WTC11 (cell line): ENCODE results near the gene PRELID2. TPM values are rescaled to one million over a fixed set of nuclear protein-coding genes. Genes with fewer than 3 reads are reported as not detected.
A peak's percentile ranks its signal among the peaks of the same experiment; 100 is the strongest.

Experiments used
- ATAC-seq: fragments of 200-7000 bp; cut with Tn5 transposase; 2 replicates; pipeline ENCODE4 v1.10.0; 2021; ENCODE audit warnings: mild to moderate bottlenecking, moderate library complexity
- Bru-seq: library from RNA; stranded (reverse); fragments of 400-500 nt; gene quantifications from one replicate; lab custom pipeline; 2021; lab: Mats Ljungman, UMichigan
- CTCF ChIA-PET: fragments of 300-600 bp; sonication (Branson Sonifier 250); formaldehyde crosslinking; loops from one replicate; lab custom pipeline; 2021; ENCODE audit warnings: antibody characterized with exemption; lab: Charles Lee
- POLR2A ChIA-PET: fragments of 350-600 bp; sonication (Branson Sonifier 250); formaldehyde crosslinking; loops from one replicate; lab custom pipeline; 2021; ENCODE audit warnings: antibody characterized with exemption; lab: Charles Lee
- DNase-seq: peaks from one replicate; pipeline ENCODE4 v3.0.0; 2021; ENCODE audit warnings: low spot score
- H3K27ac Mint-ChIP-seq: 2 replicates; pipeline ENCODE4 v1.8.0; 2021; ENCODE audit warnings: mixed read lengths
- H3K27me3 Mint-ChIP-seq: 2 replicates; pipeline ENCODE4 v1.8.0; 2021; ENCODE audit warnings: low read depth, mild to moderate bottlenecking, moderate library complexity, mixed read lengths
- H3K36me3 Mint-ChIP-seq: 2 replicates; pipeline ENCODE4 v1.8.0; 2021; ENCODE audit warnings: mixed read lengths
- H3K4me1 Mint-ChIP-seq: 2 replicates; pipeline ENCODE4 v1.8.0; 2022; ENCODE audit warnings: mixed read lengths
- H3K4me3 Mint-ChIP-seq: 2 replicates; pipeline ENCODE4 v1.8.0; 2021; ENCODE audit warnings: mild to moderate bottlenecking, moderate library complexity, mixed read lengths
- H3K9me3 Mint-ChIP-seq: 2 replicates; pipeline ENCODE4 v1.8.0; 2021; ENCODE audit warnings: mixed read lengths
- AR ChIP-seq: fragments of 250-450 bp; sonication (Bioruptor Pico); IDR thresholded peaks from 2 replicates; pipeline ENCODE4 v1.9.0; 2021; ENCODE audit warnings: mild to moderate bottlenecking
- CBFB ChIP-seq: sonication (generic); formaldehyde crosslinking; IDR thresholded peaks from 2 replicates; pipeline ENCODE4 v1.8.1; 2022; ENCODE audit warnings: mild to moderate bottlenecking, low read depth, missing genetic modification reagents
- CDX4 ChIP-seq: fragments of 250-450 bp; sonication (Bioruptor Pico); IDR thresholded peaks from 2 replicates; pipeline ENCODE4 v1.9.0; 2021; ENCODE audit warnings: moderate library complexity, mild to moderate bottlenecking, inconsistent platforms, borderline replicate concordance
- CREM ChIP-seq: sonication (generic); formaldehyde crosslinking; IDR thresholded peaks from 2 replicates; pipeline ENCODE4 v1.8.1; 2022; ENCODE audit warnings: mild to moderate bottlenecking, missing genetic modification reagents, moderate library complexity
- CTCF ChIP-seq: fragments of 200-600 bp; IDR thresholded peaks from 2 replicates; pipeline ENCODE4 v1.8.0; 2022; ENCODE audit warnings: antibody characterized with exemption
- ELF4 ChIP-seq: sonication (generic); formaldehyde crosslinking; IDR thresholded peaks from 2 replicates; pipeline ENCODE4 v1.8.1; 2022; ENCODE audit warnings: low read depth, mild to moderate bottlenecking, moderate library complexity, missing genetic modification reagents
- EMX1 ChIP-seq: fragments of 250-450 bp; sonication (Bioruptor Pico); IDR thresholded peaks from 2 replicates; pipeline ENCODE4 v1.8.0; 2021; ENCODE audit warnings: mild to moderate bottlenecking
- ESRRA ChIP-seq: sonication (generic); formaldehyde crosslinking; IDR thresholded peaks from 2 replicates; pipeline ENCODE4 v1.8.1; 2022; ENCODE audit warnings: mild to moderate bottlenecking, missing genetic modification reagents, borderline replicate concordance
- GRHL2 ChIP-seq: fragments of 250-450 bp; sonication (Bioruptor Pico); IDR thresholded peaks from 2 replicates; pipeline ENCODE4 v1.8.0; 2022; ENCODE audit warnings: mild to moderate bottlenecking, moderate library complexity; ENCODE audit not compliant: insufficient replicate concordance, severe bottlenecking
- IRF1 ChIP-seq: sonication (generic); formaldehyde crosslinking; IDR thresholded peaks from 2 replicates; pipeline ENCODE4 v1.8.0; 2023; ENCODE audit warnings: missing genetic modification reagents
- IRF2 ChIP-seq: sonication (generic); formaldehyde crosslinking; IDR thresholded peaks from 2 replicates; pipeline ENCODE4 v1.8.0; 2022; ENCODE audit warnings: low read depth, missing genetic modification reagents, borderline replicate concordance
- KAT7 ChIP-seq: sonication (generic); formaldehyde crosslinking; IDR thresholded peaks from 2 replicates; pipeline ENCODE4 v1.8.1; 2023; ENCODE audit warnings: missing genetic modification reagents, mild to moderate bottlenecking, borderline replicate concordance
- MXD4 ChIP-seq: fragments of 250-450 bp; sonication (Bioruptor Pico); IDR thresholded peaks from 2 replicates; pipeline ENCODE4 v1.8.0; 2021; ENCODE audit warnings: mild to moderate bottlenecking, moderate library complexity, borderline replicate concordance
- NR2C2 ChIP-seq: sonication (generic); formaldehyde crosslinking; IDR thresholded peaks from 2 replicates; pipeline ENCODE4 v1.8.0; 2022; ENCODE audit warnings: mild to moderate bottlenecking, missing genetic modification reagents
- OVOL2 ChIP-seq: fragments of 250-450 bp; sonication (Bioruptor Pico); IDR thresholded peaks from 2 replicates; pipeline ENCODE4 v1.9.0; 2021; ENCODE audit warnings: mild to moderate bottlenecking, borderline replicate concordance
- PREB ChIP-seq: sonication (generic); formaldehyde crosslinking; IDR thresholded peaks from 2 replicates; pipeline ENCODE4 v1.8.1; 2022; ENCODE audit warnings: mild to moderate bottlenecking, missing genetic modification reagents, moderate library complexity, borderline replicate concordance
- RELA ChIP-seq: sonication (generic); formaldehyde crosslinking; IDR thresholded peaks from 2 replicates; pipeline ENCODE4 v1.8.1; 2022; ENCODE audit warnings: missing genetic modification reagents, mild to moderate bottlenecking, borderline replicate concordance
- TEAD4 ChIP-seq: sonication (generic); formaldehyde crosslinking; IDR thresholded peaks from 2 replicates; pipeline ENCODE4 v1.8.0; 2022; ENCODE audit warnings: mild to moderate bottlenecking, missing genetic modification reagents
- TP53 ChIP-seq: sonication (generic); formaldehyde crosslinking; IDR thresholded peaks from 2 replicates; pipeline ENCODE4 v1.8.1; 2023; ENCODE audit warnings: mild to moderate bottlenecking, missing genetic modification reagents
- ZBTB43 ChIP-seq: sonication (generic); formaldehyde crosslinking; IDR thresholded peaks from 2 replicates; pipeline ENCODE4 v1.8.1; 2023; ENCODE audit warnings: mild to moderate bottlenecking, missing genetic modification reagents
- ZMAT4 ChIP-seq: fragments of 250-450 bp; sonication (Bioruptor Pico); IDR thresholded peaks from 2 replicates; pipeline ENCODE4 v1.9.0; 2021; ENCODE audit warnings: mild to moderate bottlenecking
- ZNF121 ChIP-seq: sonication (generic); formaldehyde crosslinking; IDR thresholded peaks from 2 replicates; pipeline ENCODE4 v1.8.0; 2023; ENCODE audit warnings: missing genetic modification reagents
- ZNF263 ChIP-seq: sonication (generic); formaldehyde crosslinking; IDR thresholded peaks from 2 replicates; pipeline ENCODE4 v1.8.1; 2022; ENCODE audit warnings: low read depth, mild to moderate bottlenecking, moderate library complexity, missing genetic modification reagents
- ZNF423 ChIP-seq: fragments of 250-450 bp; sonication (Bioruptor Pico); IDR thresholded peaks from 2 replicates; pipeline ENCODE4 v2.1.2; 2022; ENCODE audit warnings: mild to moderate bottlenecking, moderate library complexity
- ZNF671 ChIP-seq: fragments of 250-450 bp; sonication (Bioruptor Pico); IDR thresholded peaks from 2 replicates; pipeline ENCODE4 v1.8.0; 2021; ENCODE audit warnings: mild to moderate bottlenecking
- long read RNA-seq, 3 experiments: library from RNA in 1 of 3; library from capped mRNA in 1 of 3; library from polyadenylated mRNA in 1 of 3; unstranded in 2 of 3; stranded (forward) in 1 of 3; transcript quantifications; one replicate each; pipeline ENCODE4 v2.0.0, GENCODE V29; 2021
- total RNA-seq: library from RNA; stranded (reverse); gene quantifications from 3 replicates; pipeline ENCODE4 v1.2.3, GENCODE V29; 2021

PRELID2 gene
- total RNA-seq (10.0 to 16.2 TPM (median 14.5 TPM) in 3 replicates), Bru-seq, nascent RNA (percentile 56 among the genes with signal in this experiment)
- long read RNA-seq, experiment 1, transcript PRELID2-202 (8 exons, 1,102 nt), result major isoform, 6 of 43 reads
- long read RNA-seq, experiment 1, partial matches to known transcripts, result 2 of 43 reads
- long read RNA-seq, experiment 1, other reads (novel, unspliced or antisense), result 31 of 43 reads
- long read RNA-seq, experiment 2, partial matches to known transcripts, result 1 of 14 reads
- long read RNA-seq, experiment 2, other reads (novel, unspliced or antisense), result 10 of 14 reads
- long read RNA-seq, experiment 3, partial matches to known transcripts, result 0 of 2 reads
- long read RNA-seq, experiment 3, other reads (novel, unspliced or antisense), result 1 of 2 reads

GRCh38 chr5:145834917-145835847 lies at the start of gene PRELID2:
Gene PRELID2 (minus strand): TSS chr5:145835342. CDS start chr5:145835251, 91 bp downstream.
- ChIA-PET CTCF (interaction anchor here (0.7 to 2.8 kb wide), 10 partner anchors 9 to 295 kb away, joined by 3 to 16 read pairs (median 3); no protein-coding TSS in a partner anchor), POLR2A (interaction anchor here (1.1 kb wide), 1 partner anchor 53 kb away, joined by 4 read pairs; no protein-coding TSS in a partner anchor)
- ATAC-seq, result peak; percentile 96
- H3K36me3 Mint-ChIP-seq, result no peaks in the 10 kb centered on the region
- peak within 1 kb of the TSS; percentile 70 for H3K4me3 Mint-ChIP-seq
- no peaks in the 10 kb centered on the region for H3K9me3 Mint-ChIP-seq
- peak; percentile 88 for DNase-seq
- H3K27ac Mint-ChIP-seq, result no peak within 1 kb of the TSS
- peaks cover 29% of the 10 kb centered on the region for H3K27me3 Mint-ChIP-seq
- H3K4me1 Mint-ChIP-seq, result peaks cover 16% of the 10 kb centered on the region
- no peak for TF ChIP-seq TP53 (CRISPR knock-in tag)
- TF ChIP-seq IRF1 (CRISPR knock-in tag), result 0 out of 2 replicates have a peak, but pooled peaks have one; percentile 25
- TF ChIP-seq ZMAT4 (CRISPR knock-in tag), result no peak
- TF ChIP-seq CDX4 (CRISPR knock-in tag), result no peak
- TF ChIP-seq NR2C2 (CRISPR knock-in tag), result no peak
- no peak for TF ChIP-seq ESRRA
- TF ChIP-seq RELA, result 0 out of 2 replicates have a peak, but pooled peaks have one; percentile 59
- TF ChIP-seq EMX1, result no peak
- no peak for TF ChIP-seq GRHL2 (CRISPR knock-in tag)
- no peak for TF ChIP-seq ZNF263 (CRISPR knock-in tag)
- TF ChIP-seq ZBTB43 (CRISPR knock-in tag), result no peak
- TF ChIP-seq AR (CRISPR knock-in tag), result no peak
- no peak; the same call in 1 of the 2 replicates for TF ChIP-seq OVOL2 (CRISPR knock-in tag)
- TF ChIP-seq IRF2 (CRISPR knock-in tag), result no peak
- no peak for TF ChIP-seq MXD4
- TF ChIP-seq ZNF671 (CRISPR knock-in tag), result no peak
- 0 out of 2 replicates have a peak, but pooled peaks have one; percentile 11 for TF ChIP-seq ZNF423
- TF ChIP-seq CREM (CRISPR knock-in tag), result no peak
- no peak for TF ChIP-seq TEAD4 (CRISPR knock-in tag)
- no peak for TF ChIP-seq KAT7 (CRISPR knock-in tag)
- TF ChIP-seq PREB (CRISPR knock-in tag), result no peak; the same call in 1 of the 2 replicates
- TF ChIP-seq CTCF, result no peak
- TF ChIP-seq CBFB, result no peak
- TF ChIP-seq ZNF121 (CRISPR knock-in tag), result no peak
- no peak for TF ChIP-seq ELF4 (CRISPR knock-in tag)
